Measurements from ENCODE around the gene PCP4.

- no peak for TF ChIP-seq POLR2A (IDR thresholded peaks at IDR 0.05)
- TF ChIP-seq, protein P1, sequence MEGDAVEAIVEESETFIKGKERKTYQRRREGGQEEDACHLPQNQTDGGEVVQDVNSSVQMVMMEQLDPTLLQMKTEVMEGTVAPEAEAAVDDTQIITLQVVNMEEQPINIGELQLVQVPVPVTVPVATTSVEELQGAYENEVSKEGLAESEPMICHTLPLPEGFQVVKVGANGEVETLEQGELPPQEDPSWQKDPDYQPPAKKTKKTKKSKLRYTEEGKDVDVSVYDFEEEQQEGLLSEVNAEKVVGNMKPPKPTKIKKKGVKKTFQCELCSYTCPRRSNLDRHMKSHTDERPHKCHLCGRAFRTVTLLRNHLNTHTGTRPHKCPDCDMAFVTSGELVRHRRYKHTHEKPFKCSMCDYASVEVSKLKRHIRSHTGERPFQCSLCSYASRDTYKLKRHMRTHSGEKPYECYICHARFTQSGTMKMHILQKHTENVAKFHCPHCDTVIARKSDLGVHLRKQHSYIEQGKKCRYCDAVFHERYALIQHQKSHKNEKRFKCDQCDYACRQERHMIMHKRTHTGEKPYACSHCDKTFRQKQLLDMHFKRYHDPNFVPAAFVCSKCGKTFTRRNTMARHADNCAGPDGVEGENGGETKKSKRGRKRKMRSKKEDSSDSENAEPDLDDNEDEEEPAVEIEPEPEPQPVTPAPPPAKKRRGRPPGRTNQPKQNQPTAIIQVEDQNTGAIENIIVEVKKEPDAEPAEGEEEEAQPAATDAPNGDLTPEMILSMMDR (IDR thresholded peaks at IDR 0.05 in 4 of 5, conservative IDR thresholded peaks at IDR 0.05 in 1 of 5): no peak
Observed at GRCh38 chr21:39934895-39935294, 67.7 kb downstream of the PCP4 start.

Measured in gastrocnemius medialis (tissue), 4 donors.